ENCODE data around the gene SYNPO.

SYNPO gene

DNA sequence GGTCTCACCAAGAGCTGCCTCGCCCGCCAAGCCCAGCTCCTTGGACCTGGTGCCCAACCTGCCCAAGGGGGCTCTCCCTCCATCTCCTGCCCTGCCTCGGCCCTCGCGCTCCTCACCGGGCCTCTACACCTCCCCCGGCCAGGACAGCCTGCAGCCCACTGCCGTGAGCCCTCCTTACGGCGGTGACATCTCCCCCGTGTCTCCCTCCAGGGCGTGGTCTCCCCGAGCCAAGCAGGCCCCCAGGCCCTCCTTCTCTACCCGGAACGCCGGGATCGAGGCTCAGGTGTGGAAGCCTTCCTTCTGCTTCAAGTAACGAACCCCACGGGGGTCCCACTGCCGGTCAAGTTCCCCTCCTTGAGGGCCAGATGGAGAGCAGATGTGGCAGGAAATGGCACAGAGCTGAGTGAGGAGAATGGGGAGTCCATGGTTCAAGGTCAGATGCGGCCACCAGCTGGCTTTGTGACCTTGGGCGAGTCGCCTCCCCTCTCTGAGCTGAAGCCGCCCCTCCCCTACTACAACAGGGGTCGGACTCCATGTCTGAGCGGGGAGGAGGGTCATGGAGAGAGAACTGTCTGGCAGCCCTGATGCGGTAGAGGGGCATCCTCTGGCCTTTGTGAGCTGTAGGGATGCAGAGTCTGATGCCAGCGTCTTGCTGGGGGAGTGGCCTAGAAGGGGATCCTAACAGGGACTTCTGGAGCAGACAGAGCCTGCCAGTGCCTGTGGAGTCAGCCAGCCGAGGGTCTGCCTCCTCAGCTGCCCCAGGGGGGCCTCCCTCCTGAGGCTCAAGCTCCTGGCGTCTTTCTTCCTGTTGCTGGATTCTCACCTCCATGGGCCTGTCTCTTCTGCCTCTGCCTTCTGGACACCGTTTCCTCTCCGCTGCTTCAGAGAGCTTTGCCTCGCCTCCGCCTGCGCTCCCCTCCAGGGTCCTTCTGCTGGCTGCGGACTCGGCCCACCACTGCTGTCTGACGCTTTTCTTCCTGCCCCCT lies 9.9 kb downstream of the SYNPO start:
- no peak for DNase-seq (ENCODE audit: extremely low spot score)
- TF ChIP-seq FOXA1 (IDR thresholded peaks at IDR 0.05) (no peak), SP1 (IDR thresholded peaks at IDR 0.05) (no peak), FOXK2 (IDR thresholded peaks at IDR 0.05) (no peak), LEF1 (IDR thresholded peaks at IDR 0.05; ENCODE audit: borderline replicate concordance) (no peak), HDGF (IDR thresholded peaks at IDR 0.05; ENCODE audit: borderline replicate concordance) (no peak)
- POLR2A ChIA-PET = no interaction called here
- CTCF ChIA-PET = interaction anchor here (0.9 kb wide), 1 partner anchor 36 kb away, joined by 3 read pairs; no protein-coding TSS in a partner anchor

DNA sequence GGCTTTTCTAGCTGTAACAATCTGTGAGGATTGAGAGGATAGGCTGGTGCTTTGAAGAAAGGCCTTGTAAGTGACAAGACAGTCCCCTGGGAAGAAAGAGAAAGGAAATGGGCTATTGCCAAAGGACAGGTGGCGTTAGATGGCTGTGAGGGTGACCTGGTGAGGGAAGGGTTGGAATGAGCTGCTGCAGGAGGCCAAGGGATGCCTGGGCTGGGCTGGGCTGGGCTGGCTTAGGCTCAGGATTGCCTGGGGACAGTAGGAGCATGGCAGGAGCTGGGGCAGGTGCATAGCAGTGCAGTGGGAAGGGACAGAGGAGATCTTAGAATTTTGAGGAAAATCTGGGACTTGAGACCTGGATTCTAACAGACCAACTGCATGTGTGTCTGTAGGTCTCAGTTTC lies 10.9 kb downstream of the SYNPO start:
- CTCF ChIA-PET = interaction anchor here (3.9 kb wide), 1 partner anchor 91 kb away, joined by 26 read pairs; no protein-coding TSS in a partner anchor
- DNase-seq (ENCODE audit: extremely low spot score) = no peak
- POLR2A ChIA-PET = interaction anchor here (0.6 kb wide), 1 partner anchor 49 kb away, joined by 3 read pairs; the partner anchor contains the start of gene RBM22
- no peak for TF ChIP-seq ZNF384 (IDR thresholded peaks at IDR 0.05)
- TF ChIP-seq HDGF (IDR thresholded peaks at IDR 0.05; ENCODE audit: borderline replicate concordance) = no peak
- no peak for TF ChIP-seq LEF1 (IDR thresholded peaks at IDR 0.05; ENCODE audit: borderline replicate concordance)
- no peak for TF ChIP-seq SUZ12 (IDR thresholded peaks at IDR 0.05)
- TF ChIP-seq ARNT (IDR thresholded peaks at IDR 0.05) = no peak

DNA sequence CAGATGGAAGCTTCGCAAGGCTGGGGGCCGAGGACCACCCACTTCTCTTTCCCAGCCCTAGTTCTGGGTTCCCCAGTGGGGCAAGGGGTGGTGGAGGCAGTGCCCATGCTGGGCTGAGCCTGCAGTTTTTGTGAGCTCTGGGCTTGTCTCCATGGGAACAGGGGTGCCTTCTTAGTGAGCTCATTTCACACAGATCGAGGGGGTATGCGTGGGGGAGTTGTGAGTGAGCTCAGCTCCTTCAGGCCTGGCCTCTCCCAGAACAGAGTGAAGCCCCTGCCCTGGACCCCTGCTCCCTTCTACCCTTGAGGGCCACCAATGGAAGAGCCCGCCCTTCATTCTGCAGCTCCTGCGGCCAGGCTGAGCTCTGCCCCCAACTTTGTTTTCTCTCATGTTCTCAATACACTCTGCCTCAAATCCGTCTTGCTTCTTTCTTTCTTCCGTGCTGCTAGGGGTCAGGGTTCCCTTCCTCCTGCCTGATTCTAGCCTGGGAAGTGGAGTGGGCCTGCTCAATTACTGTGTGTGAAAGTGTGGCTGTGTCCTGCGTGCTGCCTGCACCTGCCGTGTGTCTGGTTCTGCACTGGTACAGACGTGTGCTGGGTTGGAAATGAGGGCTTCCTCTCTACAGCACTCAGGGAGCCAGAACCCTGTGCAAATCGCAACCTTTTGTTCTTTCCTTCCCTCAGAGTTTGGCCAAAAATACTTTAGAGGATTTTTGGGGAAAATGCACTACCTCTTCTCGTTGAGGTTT lies 11.6 kb downstream of the SYNPO start:
- ChIA-PET POLR2A (interaction anchor here (0.6 to 2.4 kb wide), 3 partner anchors 14 to 49 kb away, joined by 3 to 7 read pairs (median 3); partner anchors contain the start of gene RBM22), CTCF (interaction anchor here (0.6 to 3.9 kb wide), 3 partner anchors 9 to 92 kb away, joined by 3 to 26 read pairs (median 4); no protein-coding TSS in a partner anchor)
- no peak for DNase-seq (ENCODE audit: extremely low spot score)
- TF ChIP-seq FOXM1 (IDR thresholded peaks at IDR 0.05; ENCODE audit: borderline replicate concordance) (no peak), BHLHE40 (IDR thresholded peaks at IDR 0.05; ENCODE audit: borderline replicate concordance) (no peak), L3MBTL2 (conservative IDR thresholded peaks at IDR 0.05) (no peak), ZNF384 (IDR thresholded peaks at IDR 0.05) (no peak), LEF1 (IDR thresholded peaks at IDR 0.05; ENCODE audit: borderline replicate concordance) (no peak), SUZ12 (IDR thresholded peaks at IDR 0.05) (no peak), NFRKB (IDR thresholded peaks at IDR 0.05) (no peak)

DNA sequence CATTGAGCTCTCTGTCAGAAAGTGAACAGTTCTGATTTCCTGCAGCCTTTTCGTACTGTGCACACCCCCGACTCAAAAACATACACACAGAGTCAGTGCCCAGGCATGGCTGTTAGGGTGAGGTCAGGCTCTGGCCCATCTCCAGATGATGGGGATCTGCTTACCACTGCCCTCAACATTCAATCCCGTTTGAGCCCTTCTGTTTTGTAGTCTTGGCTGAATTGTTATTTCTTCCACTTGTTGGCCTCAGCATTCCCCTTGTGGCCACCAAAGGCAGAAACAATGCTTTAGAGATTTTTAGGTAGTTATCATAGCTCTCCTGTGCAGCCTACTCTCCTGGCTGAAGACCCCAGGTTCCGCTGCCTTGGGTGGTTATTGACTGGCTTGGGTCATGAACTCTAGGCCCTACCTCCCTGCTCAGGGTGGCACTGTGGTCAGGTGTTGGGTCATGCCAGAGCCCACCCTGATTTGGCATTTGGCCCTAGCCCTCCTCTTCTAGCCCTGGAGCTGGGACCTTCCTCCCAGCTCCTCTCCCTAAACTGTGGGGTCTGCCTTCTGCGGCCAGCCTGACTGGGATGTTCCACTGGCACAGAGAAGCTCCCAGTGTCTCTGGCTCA lies 12.8 kb downstream of the SYNPO start:
- CTCF ChIA-PET = interaction anchor here (0.6 to 3.9 kb wide), 3 partner anchors 10 to 1087 kb away, joined by 3 to 26 read pairs (median 4); no protein-coding TSS in a partner anchor
- no peak for DNase-seq (ENCODE audit: extremely low spot score)
- POLR2A ChIA-PET = interaction anchor here (1.1 to 2.4 kb wide), 3 partner anchors 15 to 204 kb away, joined by 3 to 7 read pairs (median 4); partner anchors contain the start of genes RBM22 and RPS14
- no peak for TF ChIP-seq ZNF384 (IDR thresholded peaks at IDR 0.05)
- TF ChIP-seq SP1 (IDR thresholded peaks at IDR 0.05) = no peak
- TF ChIP-seq CTBP1 (IDR thresholded peaks at IDR 0.05; ENCODE audit: borderline replicate concordance) = no peak
- TF ChIP-seq ARNT (IDR thresholded peaks at IDR 0.05) = no peak
- no peak for TF ChIP-seq ELF4 (IDR thresholded peaks at IDR 0.05)
- no peak for TF ChIP-seq FOXM1 (IDR thresholded peaks at IDR 0.05; ENCODE audit: borderline replicate concordance)
- no peak for TF ChIP-seq HDGF (IDR thresholded peaks at IDR 0.05; ENCODE audit: borderline replicate concordance)
- TF ChIP-seq, protein P1, sequence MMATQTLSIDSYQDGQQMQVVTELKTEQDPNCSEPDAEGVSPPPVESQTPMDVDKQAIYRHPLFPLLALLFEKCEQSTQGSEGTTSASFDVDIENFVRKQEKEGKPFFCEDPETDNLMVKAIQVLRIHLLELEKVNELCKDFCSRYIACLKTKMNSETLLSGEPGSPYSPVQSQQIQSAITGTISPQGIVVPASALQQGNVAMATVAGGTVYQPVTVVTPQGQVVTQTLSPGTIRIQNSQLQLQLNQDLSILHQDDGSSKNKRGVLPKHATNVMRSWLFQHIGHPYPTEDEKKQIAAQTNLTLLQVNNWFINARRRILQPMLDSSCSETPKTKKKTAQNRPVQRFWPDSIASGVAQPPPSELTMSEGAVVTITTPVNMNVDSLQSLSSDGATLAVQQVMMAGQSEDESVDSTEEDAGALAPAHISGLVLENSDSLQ (IDR thresholded peaks at IDR 0.05) = no peak
- no peak for TF ChIP-seq NFRKB (IDR thresholded peaks at IDR 0.05)

DNA sequence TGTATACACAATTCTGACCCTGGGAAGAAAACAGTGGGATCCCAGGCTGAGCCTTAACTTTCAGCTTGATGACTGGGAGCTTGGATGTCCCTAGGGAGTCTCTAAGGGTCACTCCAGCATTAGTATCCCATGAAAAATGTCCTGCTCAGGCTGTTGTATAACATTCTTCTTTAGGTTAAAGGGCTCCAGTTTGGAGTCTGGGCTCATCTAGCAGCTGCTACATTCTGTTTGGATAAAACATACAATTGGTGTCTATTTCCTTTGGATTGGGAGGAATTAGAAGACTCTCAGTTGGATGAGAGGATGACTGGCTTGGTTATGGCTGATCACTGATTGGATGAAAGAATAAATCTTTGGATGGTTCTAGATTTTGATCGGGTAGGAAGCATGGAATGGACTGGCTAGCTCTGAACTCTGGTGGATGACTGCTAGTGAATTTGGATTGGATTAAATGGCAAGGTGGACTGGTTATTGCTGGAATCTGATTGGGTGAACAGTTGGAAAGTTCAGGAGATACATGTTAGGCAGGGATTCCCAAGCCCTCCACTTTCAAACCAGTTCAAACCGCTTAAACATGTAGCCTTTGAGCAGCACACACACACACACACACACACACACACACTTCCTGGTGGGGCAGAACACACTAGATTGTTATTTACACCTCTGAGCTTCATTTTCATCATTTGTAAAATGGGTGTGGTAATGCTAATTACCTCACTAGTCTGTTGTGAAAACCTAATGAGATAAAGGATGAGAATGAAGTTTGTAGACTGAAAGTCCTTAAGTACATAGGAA lies 13.5 kb downstream of the SYNPO start:
- DNase-seq (ENCODE audit: extremely low spot score) = no peak
- POLR2A ChIA-PET = interaction anchor here (1.1 to 2.4 kb wide), 4 partner anchors 9 to 204 kb away, joined by 3 to 7 read pairs (median 4); partner anchors contain the start of genes RBM22 and RPS14
- TF ChIP-seq TARDBP (IDR thresholded peaks at IDR 0.05) (no peak), FOXK2 (IDR thresholded peaks at IDR 0.05) (no peak), CTBP1 (IDR thresholded peaks at IDR 0.05; ENCODE audit: borderline replicate concordance) (no peak), L3MBTL2 (conservative IDR thresholded peaks at IDR 0.05) (no peak), SP1 (IDR thresholded peaks at IDR 0.05) (no peak), FOXM1 (IDR thresholded peaks at IDR 0.05; ENCODE audit: borderline replicate concordance) (no peak), LEF1 (IDR thresholded peaks at IDR 0.05; ENCODE audit: borderline replicate concordance) (no peak), SUZ12 (IDR thresholded peaks at IDR 0.05) (no peak), ELF4 (IDR thresholded peaks at IDR 0.05) (no peak), FOXA1 (IDR thresholded peaks at IDR 0.05) (no peak), HDGF (IDR thresholded peaks at IDR 0.05; ENCODE audit: borderline replicate concordance) (no peak), BHLHE40 (IDR thresholded peaks at IDR 0.05; ENCODE audit: borderline replicate concordance) (no peak), ZNF384 (IDR thresholded peaks at IDR 0.05) (no peak), NFRKB (IDR thresholded peaks at IDR 0.05) (no peak), ARNT (IDR thresholded peaks at IDR 0.05) (no peak)
- TF ChIP-seq, protein P1 (IDR thresholded peaks at IDR 0.05) = no peak
- CTCF ChIA-PET = interaction anchor here (0.6 to 3.9 kb wide), 4 partner anchors 11 to 1086 kb away, joined by 3 to 26 read pairs (median 4); no protein-coding TSS in a partner anchor
